WERI-Rb-1 (cell line): ENCODE results near the gene TBPL1.

Experiments
- DNase-seq: peaks from one replicate; pipeline ENCODE4 v3.0.0-alpha.2; 2020
- H3K27ac ChIP-seq: fragments of 250-450 bp; sonication (Bioruptor Pico); 2 replicates; pipeline ENCODE4 v1.5.1; 2020; ENCODE audit warnings: mild to moderate bottlenecking, moderate library complexity
- H3K27me3 ChIP-seq: fragments of 250-450 bp; sonication (Bioruptor Pico); 2 replicates; pipeline ENCODE4 v1.5.1; 2021; ENCODE audit warnings: mild to moderate bottlenecking, low read depth, moderate library complexity; ENCODE audit not compliant: insufficient read depth, severe bottlenecking
- H3K36me3 ChIP-seq: fragments of 250-450 bp; sonication (Bioruptor Pico); 2 replicates; pipeline ENCODE4 v1.5.1; 2020; ENCODE audit warnings: mild to moderate bottlenecking, moderate library complexity
- H3K4me3 ChIP-seq: 2 replicates; pipeline ENCODE4 v1.5.1; 2011; ENCODE audit warnings: low read depth, mild to moderate bottlenecking, control low read depth, low read length
- H3K9me3 ChIP-seq: fragments of 250-450 bp; sonication (Bioruptor Pico); 2 replicates; pipeline ENCODE4 v1.5.1; 2021; ENCODE audit warnings: mild to moderate bottlenecking, moderate library complexity; ENCODE audit not compliant: severe bottlenecking
- TF ChIP-seq, protein P1 (sequence below): IDR thresholded peaks from 2 replicates; pipeline ENCODE4 v1.5.1; 2011; ENCODE audit warnings: low read depth, mild to moderate bottlenecking, control low read depth, inconsistent platforms, low read length

The TBPL1 gene

DNA sequence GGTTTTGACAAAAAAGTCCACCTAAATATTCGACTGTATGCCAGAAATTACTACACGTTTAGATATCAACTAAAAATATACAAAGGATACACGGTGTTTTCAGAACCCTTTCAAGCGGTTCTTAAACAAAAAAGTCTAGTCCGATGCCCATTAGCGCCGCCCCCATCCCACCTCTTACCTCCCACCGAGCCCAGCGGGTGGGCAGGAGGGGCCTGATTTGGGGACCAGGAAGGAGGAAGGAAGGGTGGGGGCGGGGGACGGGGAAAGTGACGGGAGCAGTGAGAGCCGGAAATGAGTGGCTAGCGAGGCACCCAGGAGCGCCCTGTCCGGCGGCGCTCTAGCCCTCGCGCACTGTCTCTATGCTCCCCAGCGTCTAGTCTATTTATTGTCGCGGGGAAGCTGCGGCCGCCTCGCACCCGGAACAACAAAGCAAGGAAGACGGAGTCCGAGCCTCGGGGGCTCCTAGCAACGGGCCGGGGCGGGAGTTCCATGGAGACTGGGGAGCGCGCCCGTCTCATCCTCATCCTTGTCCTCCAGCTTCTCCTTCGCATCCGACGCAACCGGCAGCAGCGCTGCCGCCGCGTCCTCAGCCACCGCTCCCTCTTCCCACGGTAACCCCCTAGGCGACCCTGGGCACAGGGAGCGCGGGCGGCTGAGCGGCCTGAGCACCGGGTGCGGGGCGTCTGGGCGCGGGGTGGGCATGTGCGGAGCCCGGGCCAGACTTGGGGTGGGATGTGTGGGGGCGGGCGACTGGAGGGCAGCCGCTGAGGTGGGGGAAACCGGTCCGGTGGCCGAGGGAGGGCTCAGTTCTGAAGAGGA is at the start of gene TBPL1:
Gene TBPL1, plus strand, starts transcription at position 410 of the 819 bp plus-strand sequence. CDS start 26,902 bp downstream, outside the sequence.
- Histone ChIP-seq H3K4me3 (peak within 1 kb of the TSS; percentile 95), H3K9me3 (no peaks in the 10 kb centered on the region), H3K27me3 (no peaks in the 10 kb centered on the region), H3K36me3 (no peaks in the 10 kb centered on the region; the same call in 1 of the 2 replicates), H3K27ac (peak within 1 kb of the TSS; percentile 87)
- DNase-seq: peak; percentile 95
- TF ChIP-seq, protein P1, sequence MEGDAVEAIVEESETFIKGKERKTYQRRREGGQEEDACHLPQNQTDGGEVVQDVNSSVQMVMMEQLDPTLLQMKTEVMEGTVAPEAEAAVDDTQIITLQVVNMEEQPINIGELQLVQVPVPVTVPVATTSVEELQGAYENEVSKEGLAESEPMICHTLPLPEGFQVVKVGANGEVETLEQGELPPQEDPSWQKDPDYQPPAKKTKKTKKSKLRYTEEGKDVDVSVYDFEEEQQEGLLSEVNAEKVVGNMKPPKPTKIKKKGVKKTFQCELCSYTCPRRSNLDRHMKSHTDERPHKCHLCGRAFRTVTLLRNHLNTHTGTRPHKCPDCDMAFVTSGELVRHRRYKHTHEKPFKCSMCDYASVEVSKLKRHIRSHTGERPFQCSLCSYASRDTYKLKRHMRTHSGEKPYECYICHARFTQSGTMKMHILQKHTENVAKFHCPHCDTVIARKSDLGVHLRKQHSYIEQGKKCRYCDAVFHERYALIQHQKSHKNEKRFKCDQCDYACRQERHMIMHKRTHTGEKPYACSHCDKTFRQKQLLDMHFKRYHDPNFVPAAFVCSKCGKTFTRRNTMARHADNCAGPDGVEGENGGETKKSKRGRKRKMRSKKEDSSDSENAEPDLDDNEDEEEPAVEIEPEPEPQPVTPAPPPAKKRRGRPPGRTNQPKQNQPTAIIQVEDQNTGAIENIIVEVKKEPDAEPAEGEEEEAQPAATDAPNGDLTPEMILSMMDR: no peak

DNA sequence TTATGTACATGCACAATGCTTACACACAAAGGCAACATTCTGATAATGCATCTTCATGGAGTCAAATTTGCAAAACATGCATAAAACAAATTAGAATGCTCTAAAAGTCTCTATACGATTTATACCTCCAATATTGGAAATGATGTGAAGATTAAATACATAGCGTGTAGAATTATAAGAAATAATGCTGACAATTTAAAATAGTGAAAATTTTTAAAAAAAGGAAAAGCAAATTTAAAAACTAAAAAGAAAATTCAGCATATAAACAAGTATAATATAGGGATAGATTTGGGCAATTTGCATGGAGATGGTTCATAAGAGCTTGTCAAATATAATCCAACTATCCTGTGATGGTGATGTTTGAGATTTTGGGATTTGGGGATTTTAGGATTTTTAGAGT is 49.2 kb upstream of the TBPL1 start:
- no peaks in the 10 kb centered on the region for H3K9me3 ChIP-seq
- no peaks in the 10 kb centered on the region for H3K36me3 ChIP-seq
- DNase-seq: no peak
- peaks cover 70% of the 10 kb centered on the region for H3K27me3 ChIP-seq
- no peak overlapping the region for H3K4me3 ChIP-seq
- no peak overlapping the region for H3K27ac ChIP-seq
- TF ChIP-seq, protein P1: no peak

DNA sequence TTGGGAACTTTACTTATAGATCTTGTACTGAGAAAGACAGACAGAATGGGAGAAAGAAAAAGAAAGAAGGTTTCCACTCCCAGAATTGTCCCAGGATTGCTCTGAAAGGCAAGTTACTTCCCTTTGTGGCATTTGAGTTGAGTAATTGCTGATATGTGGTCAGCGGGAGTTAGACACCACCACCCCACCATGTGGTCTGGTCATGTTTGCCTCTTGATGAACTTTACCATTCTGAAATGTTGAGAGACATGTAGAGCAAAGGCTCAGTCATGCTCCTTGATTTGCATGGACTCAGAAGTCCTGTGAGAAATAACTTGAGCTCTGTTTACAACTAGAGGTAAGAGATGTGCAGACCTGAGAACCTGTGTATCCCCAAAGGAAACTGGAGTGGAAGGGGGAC is 47.0 kb upstream of the TBPL1 start:
- no peak overlapping the region for H3K4me3 ChIP-seq
- no peaks in the 10 kb centered on the region for H3K9me3 ChIP-seq
- DNase-seq: no peak
- H3K36me3 ChIP-seq: no peaks in the 10 kb centered on the region
- TF ChIP-seq, protein P1: no peak
- H3K27me3 ChIP-seq: peaks cover 82% of the 10 kb centered on the region
- H3K27ac ChIP-seq: no peak overlapping the region

DNA sequence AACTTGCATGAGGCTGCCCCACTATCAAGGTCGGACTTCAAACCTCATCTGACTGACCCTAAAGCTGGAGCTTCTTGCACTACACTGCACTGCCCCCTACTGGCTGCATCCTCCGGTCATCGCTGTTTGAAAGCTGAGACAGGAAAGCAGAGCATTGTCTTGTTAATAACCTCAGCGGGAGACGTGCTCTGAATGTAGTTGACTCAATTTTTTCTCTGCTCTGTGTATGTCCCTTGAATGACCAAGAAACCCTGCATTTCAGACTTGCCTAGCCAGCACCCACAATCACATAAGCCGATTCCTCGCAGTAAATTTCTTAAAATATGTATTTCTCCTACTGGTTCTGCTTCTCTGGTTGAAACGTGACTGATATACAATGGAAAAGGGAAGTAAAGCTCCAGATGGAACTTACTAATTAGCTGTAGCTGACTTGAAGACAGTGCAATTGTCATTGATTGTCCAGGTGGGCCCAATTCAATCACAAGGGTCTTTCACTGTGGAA is 36.3 kb upstream of the TBPL1 start:
- TF ChIP-seq, protein P1: peak; percentile 91
- DNase-seq: peak; percentile 88

DNA sequence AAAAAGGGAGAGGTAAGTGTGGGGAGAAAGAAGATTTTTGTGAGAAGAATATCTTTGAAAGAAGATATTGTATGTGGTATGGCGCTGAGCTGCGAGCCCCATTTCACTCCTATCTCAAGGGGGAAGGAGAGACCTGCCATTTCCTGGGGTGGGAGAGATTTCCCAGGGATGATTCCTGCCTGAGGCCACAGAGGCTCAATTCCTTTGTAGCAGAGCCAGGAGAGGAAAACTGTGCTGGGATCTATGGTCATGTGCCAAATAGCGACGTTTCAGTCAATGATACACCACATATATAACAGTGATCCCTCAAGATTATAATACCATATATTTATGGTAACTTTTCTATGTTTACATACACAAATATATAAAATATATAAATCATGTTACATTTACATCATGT is 35.2 kb upstream of the TBPL1 start:
- no peaks in the 10 kb centered on the region for H3K9me3 ChIP-seq
- TF ChIP-seq, protein P1: no peak
- peaks cover 45% of the 10 kb centered on the region for H3K27me3 ChIP-seq
- no peak overlapping the region for H3K27ac ChIP-seq
- H3K36me3 ChIP-seq: no peaks in the 10 kb centered on the region
- H3K4me3 ChIP-seq: no peak overlapping the region
- no peak for DNase-seq

More for the DNA sequence above, 36.3 kb upstream of the TBPL1 start:
- H3K27me3 ChIP-seq: peaks cover 42% of the 10 kb centered on the region
- no peak overlapping the region for H3K4me3 ChIP-seq
- no peak overlapping the region for H3K27ac ChIP-seq
- no peaks in the 10 kb centered on the region for H3K36me3 ChIP-seq
- H3K9me3 ChIP-seq: no peaks in the 10 kb centered on the region
